ENCODE results near the gene CDK17.
"Not testable (repeated sequence)": the region's sequence is repeated elsewhere in the genome, so short reads cannot be mapped to it uniquely, and the experiment has no call there.

The CDK17 gene

DNA sequence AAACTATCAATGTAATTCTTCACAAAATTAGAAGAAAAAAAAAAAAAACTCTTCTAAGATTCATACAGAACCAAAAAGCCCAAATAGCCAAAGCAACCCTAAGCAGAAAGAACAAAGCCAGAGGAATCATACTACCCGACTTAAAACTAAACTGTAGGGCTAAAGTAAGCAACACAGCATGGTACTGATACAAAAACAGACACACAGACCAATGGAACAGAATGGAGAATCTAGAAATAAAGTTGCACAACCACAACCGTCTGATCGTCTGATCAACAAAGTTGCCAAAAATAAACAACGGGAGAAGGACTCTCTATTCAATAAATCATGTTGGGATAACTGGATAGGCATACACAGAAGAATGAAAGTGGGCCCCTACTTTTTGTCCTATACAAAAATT lies 16.9 kb downstream of the CDK17 start (continued):
- TF ChIP-seq, protein P1, sequence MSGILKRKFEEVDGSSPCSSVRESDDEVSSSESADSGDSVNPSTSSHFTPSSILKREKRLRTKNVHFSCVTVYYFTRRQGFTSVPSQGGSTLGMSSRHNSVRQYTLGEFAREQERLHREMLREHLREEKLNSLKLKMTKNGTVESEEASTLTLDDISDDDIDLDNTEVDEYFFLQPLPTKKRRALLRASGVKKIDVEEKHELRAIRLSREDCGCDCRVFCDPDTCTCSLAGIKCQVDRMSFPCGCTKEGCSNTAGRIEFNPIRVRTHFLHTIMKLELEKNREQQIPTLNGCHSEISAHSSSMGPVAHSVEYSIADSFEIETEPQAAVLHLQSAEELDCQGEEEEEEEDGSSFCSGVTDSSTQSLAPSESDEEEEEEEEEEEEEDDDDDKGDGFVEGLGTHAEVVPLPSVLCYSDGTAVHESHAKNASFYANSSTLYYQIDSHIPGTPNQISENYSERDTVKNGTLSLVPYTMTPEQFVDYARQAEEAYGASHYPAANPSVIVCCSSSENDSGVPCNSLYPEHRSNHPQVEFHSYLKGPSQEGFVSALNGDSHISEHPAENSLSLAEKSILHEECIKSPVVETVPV (CRISPR knock-in tag; IDR thresholded peaks at IDR 0.05) = no peak
- TF ChIP-seq BACH2 (CRISPR knock-in tag; IDR thresholded peaks at IDR 0.05; ENCODE audit: borderline replicate concordance) (no peak), ARNTL (CRISPR knock-in tag; IDR thresholded peaks at IDR 0.05; ENCODE audit: borderline replicate concordance, low read depth) (no peak), TOX (CRISPR knock-in tag; IDR thresholded peaks at IDR 0.05; ENCODE audit: borderline replicate concordance) (no peak), ZFP30 (CRISPR knock-in tag; IDR thresholded peaks at IDR 0.05) (no peak)

DNA sequence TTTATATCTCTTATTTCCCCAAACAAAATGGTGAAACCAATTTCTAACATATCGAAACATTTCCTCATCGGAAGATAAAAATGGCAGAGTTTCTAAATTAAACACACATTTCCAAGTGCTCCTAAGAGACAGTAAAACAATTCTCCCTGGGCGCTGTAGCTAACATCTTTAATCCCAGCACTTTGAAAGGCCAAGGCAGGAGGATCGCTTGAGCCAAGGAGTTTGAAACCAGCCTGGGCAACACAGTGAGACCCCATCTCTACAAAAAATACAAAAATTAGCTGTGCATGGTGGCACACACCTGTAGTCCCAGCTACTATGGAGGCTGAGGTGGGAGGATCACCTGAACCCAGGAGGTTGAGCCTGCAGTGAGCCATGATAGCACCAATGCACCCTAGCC lies 20.5 kb downstream of the CDK17 start:
- not testable (repeated sequence) for ATAC-seq

DNA sequence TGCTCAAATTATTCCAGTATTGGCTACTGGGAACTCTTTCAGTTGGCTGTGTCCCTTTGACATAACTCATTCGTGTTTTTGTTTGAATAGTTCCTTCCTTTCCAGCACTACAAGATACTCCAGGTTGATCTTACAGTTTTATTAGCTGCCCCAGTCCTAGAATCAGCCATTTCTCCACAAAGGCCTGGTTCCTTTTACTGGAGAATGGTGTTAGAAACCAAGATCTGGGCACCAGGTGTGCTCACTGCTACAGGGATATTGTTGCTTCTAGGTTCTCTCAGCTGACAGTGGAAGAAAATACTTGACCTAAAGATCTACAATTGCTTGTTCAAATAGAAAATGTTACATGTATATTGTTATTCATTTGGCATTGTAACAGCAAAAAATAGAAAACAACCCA lies 21.9 kb downstream of the CDK17 start:
- no peak for TF ChIP-seq TSHZ2 (CRISPR knock-in tag; IDR thresholded peaks at IDR 0.05)
- TF ChIP-seq ZC3H10 (CRISPR knock-in tag; IDR thresholded peaks at IDR 0.05) = no peak
- no peak for TF ChIP-seq TOX (CRISPR knock-in tag; IDR thresholded peaks at IDR 0.05; ENCODE audit: borderline replicate concordance)
- TF ChIP-seq PPARA (CRISPR knock-in tag; IDR thresholded peaks at IDR 0.05; ENCODE audit: borderline replicate concordance) = no peak
- TF ChIP-seq ISL1 (CRISPR knock-in tag; IDR thresholded peaks at IDR 0.05) = no peak
- TF ChIP-seq, protein P2, sequence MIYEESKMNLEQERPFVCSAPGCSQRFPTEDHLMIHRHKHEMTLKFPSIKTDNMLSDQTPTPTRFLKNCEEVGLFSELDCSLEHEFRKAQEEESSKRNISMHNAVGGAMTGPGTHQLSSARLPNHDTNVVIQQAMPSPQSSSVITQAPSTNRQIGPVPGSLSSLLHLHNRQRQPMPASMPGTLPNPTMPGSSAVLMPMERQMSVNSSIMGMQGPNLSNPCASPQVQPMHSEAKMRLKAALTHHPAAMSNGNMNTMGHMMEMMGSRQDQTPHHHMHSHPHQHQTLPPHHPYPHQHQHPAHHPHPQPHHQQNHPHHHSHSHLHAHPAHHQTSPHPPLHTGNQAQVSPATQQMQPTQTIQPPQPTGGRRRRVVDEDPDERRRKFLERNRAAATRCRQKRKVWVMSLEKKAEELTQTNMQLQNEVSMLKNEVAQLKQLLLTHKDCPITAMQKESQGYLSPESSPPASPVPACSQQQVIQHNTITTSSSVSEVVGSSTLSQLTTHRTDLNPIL (CRISPR knock-in tag; IDR thresholded peaks at IDR 0.05; ENCODE audit: low read depth) = no peak
- ATAC-seq = no peak

DNA sequence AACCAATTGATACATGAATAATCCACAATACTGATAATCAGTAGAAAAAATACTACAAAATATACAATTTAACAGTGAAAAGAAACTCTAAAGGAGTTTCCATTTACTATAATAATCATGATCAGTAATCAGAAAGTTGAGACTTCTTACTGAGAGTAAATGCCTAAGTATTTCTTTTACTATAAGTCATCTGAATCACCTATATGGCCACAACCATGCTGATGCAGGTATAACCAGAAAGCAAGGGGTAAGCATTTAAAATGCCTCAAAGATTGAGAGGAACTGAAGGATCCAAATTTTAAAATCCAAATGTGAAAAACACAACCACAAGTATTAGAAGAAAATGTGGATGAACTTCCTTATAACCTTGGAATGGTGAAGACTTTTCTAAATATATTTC lies 23.4 kb downstream of the CDK17 start:
- ATAC-seq = no peak
- TF ChIP-seq ZFP3 (CRISPR knock-in tag; IDR thresholded peaks at IDR 0.05) = no peak
- TF ChIP-seq, protein P2 (CRISPR knock-in tag; IDR thresholded peaks at IDR 0.05; ENCODE audit: low read depth) = no peak
- no peak for TF ChIP-seq ZNF70 (CRISPR knock-in tag; IDR thresholded peaks at IDR 0.05)
- no peak for TF ChIP-seq SNAI2 (CRISPR knock-in tag; IDR thresholded peaks at IDR 0.05)
- TF ChIP-seq, protein P3, sequence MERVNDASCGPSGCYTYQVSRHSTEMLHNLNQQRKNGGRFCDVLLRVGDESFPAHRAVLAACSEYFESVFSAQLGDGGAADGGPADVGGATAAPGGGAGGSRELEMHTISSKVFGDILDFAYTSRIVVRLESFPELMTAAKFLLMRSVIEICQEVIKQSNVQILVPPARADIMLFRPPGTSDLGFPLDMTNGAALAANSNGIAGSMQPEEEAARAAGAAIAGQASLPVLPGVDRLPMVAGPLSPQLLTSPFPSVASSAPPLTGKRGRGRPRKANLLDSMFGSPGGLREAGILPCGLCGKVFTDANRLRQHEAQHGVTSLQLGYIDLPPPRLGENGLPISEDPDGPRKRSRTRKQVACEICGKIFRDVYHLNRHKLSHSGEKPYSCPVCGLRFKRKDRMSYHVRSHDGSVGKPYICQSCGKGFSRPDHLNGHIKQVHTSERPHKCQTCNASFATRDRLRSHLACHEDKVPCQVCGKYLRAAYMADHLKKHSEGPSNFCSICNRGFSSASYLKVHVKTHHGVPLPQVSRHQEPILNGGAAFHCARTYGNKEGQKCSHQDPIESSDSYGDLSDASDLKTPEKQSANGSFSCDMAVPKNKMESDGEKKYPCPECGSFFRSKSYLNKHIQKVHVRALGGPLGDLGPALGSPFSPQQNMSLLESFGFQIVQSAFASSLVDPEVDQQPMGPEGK (CRISPR knock-in tag; IDR thresholded peaks at IDR 0.05; ENCODE audit: borderline replicate concordance) = no peak
- no peak for TF ChIP-seq TSHZ2 (CRISPR knock-in tag; IDR thresholded peaks at IDR 0.05)
- no peak for TF ChIP-seq ISL1 (CRISPR knock-in tag; IDR thresholded peaks at IDR 0.05)
- TF ChIP-seq, protein P1 (CRISPR knock-in tag; IDR thresholded peaks at IDR 0.05) = no peak
- no peak for TF ChIP-seq CSDC2 (CRISPR knock-in tag; IDR thresholded peaks at IDR 0.05)
- TF ChIP-seq RARB (CRISPR knock-in tag; IDR thresholded peaks at IDR 0.05) = no peak
- no peak for TF ChIP-seq TOX (CRISPR knock-in tag; IDR thresholded peaks at IDR 0.05; ENCODE audit: borderline replicate concordance)
- no peak for TF ChIP-seq ESRRG (CRISPR knock-in tag; IDR thresholded peaks at IDR 0.05)
- TF ChIP-seq ZNF565 (CRISPR knock-in tag; conservative IDR thresholded peaks at IDR 0.05; ENCODE audit: low read depth) = no peak
- no peak for TF ChIP-seq ZNF8 (CRISPR knock-in tag; IDR thresholded peaks at IDR 0.05)
- TF ChIP-seq BACH2 (CRISPR knock-in tag; IDR thresholded peaks at IDR 0.05; ENCODE audit: borderline replicate concordance) = no peak
